ENCODE data around the gene RIN3. TPM values are rescaled to one million over a fixed set of nuclear protein-coding genes. Genes with fewer than 3 reads are reported as not detected.
"Not testable (repeated sequence)": the region's sequence is repeated elsewhere in the genome, so short reads cannot be mapped to it uniquely, and the experiment has no call there.

RIN3 gene
- total RNA-seq, 1 experiment from 2014 or later = 2.6 TPM

DNA sequence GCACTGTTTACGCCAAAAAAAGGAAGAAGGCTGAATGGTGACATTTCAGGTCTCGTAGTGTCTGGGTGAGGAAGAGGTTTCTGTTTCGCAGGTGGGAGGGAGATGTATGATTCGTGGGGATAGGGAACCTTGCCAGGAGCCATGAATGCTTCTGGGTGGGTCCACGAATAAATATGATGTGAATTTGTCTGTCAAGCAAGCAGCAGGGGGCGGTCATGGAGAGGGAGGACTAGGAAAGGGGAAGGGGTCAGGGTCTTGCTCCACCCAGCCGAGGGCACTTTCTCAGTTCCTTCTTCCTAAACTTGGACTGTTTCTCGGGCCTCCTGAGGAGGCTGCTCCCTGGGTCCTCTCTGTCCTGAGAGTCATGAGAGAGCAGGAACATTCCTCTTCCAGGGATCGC is 162.4 kb downstream of the RIN3 start:
- in situ Hi-C loops (cut with HindIII; ENCODE audit: low pct_unique_long_range_greater_than_20kb, low sequenced_read_pairs) = no loop called here
- DNase-seq (ENCODE audit: low read depth, low spot score) = no peak

GRCh38 chr14:92676403-92677086 is 163.0 kb downstream of the RIN3 start:
- in situ Hi-C loops (cut with HindIII; ENCODE audit: low pct_unique_long_range_greater_than_20kb, low sequenced_read_pairs) = no loop called here
- no peak for DNase-seq (ENCODE audit: low read depth, low spot score)

GRCh38 chr14:92677087-92677668 is 163.6 kb downstream of the RIN3 start:
- in situ Hi-C loops (cut with HindIII; ENCODE audit: low pct_unique_long_range_greater_than_20kb, low sequenced_read_pairs) = no loop called here
- no peak for DNase-seq (ENCODE audit: low read depth, low spot score)

- in situ Hi-C loops (cut with HindIII; ENCODE audit: low pct_unique_long_range_greater_than_20kb, low sequenced_read_pairs) = no loop called here
- no peak for DNase-seq (ENCODE audit: low read depth, low spot score)
Observed at GRCh38 chr14:92677955-92678354, 164.4 kb downstream of the RIN3 start.

- in situ Hi-C loops (cut with HindIII; ENCODE audit: low pct_unique_long_range_greater_than_20kb, low sequenced_read_pairs) = no loop called here
- DNase-seq (ENCODE audit: low read depth, low spot score) = no peak
Observed at GRCh38 chr14:92678766-92679165, 165.2 kb downstream of the RIN3 start.

GRCh38 chr14:92679246-92679645 is 165.7 kb downstream of the RIN3 start:
- no peak for DNase-seq (ENCODE audit: low read depth, low spot score)
- in situ Hi-C loops (cut with HindIII; ENCODE audit: low pct_unique_long_range_greater_than_20kb, low sequenced_read_pairs) = no loop called here

DNA sequence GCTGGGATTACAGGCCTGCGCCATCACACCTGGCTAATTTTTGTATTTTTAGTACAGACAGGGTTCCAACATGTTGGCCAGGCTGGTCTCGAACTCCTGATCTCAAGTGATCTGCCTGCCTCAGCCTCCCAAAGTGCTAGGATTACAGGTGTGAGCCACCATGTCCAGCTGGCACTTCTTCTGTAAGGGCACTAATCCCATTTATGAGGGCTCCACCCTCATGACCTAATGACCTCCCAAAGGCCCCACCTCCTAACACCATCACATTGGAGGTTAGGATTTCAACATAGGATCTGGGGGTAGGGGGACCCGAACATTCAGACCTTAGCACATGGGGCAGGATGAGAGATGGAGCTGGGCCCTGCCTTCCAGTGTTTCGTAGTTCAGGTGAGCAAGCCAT is 166.7 kb downstream of the RIN3 start:
- DNase-seq (ENCODE audit: low read depth, low spot score); in situ Hi-C loops (cut with HindIII; ENCODE audit: low pct_unique_long_range_greater_than_20kb, low sequenced_read_pairs): not testable (repeated sequence)

DNA sequence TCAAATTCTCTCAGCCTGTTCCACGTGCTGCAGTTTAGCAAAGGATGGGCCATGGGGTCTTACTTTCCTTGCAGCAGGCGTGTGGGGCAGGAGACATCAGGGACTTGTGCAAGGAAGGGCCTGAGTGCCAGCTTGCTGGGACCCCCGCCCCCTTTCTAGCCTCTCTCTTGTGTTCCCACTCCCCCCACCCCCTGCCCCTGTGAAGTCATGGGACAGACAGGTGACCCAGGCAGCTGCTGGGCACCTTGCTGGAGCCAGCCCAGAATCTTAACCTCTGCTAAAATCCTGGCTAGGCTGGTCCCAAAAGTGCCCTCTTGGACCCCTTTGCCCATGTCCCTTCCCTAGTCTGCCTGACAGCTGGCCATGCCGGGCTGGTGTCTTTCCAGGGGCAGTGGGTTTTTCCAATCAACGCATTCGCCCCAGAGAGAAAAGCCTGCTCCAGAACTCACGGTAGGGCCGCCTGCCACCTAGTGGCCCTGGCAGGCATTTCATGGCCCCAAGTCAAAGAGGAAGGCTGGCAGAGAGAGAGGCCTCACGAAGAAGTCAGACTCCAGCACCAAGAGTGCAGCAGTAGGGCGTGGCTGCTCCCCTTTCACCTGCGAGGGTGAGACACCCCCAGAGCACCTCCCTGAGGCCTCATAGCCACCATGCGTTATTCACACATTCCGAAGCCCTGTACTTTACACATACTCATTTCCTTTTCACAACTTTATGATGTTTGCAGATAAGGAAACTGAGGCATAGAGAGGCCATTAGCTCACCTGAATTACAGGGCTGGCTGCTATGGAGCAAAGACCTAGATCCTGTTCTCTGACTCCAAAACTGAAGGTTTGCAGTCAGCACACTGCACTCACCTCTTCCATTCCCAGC is 167.4 kb downstream of the RIN3 start:
- peak; percentile 82 for DNase-seq (ENCODE audit: low read depth, low spot score)
- in situ Hi-C loops (cut with HindIII; ENCODE audit: low pct_unique_long_range_greater_than_20kb, low sequenced_read_pairs) = no loop called here

GRCh38 chr14:92683041-92683440 is 169.5 kb downstream of the RIN3 start:
- no peak for DNase-seq (ENCODE audit: low read depth, low spot score)
- in situ Hi-C loops (cut with HindIII; ENCODE audit: low pct_unique_long_range_greater_than_20kb, low sequenced_read_pairs) = no loop called here

GRCh38 chr14:92684801-92685560 is 171.4 kb downstream of the RIN3 start:
- in situ Hi-C loops (cut with HindIII; ENCODE audit: low pct_unique_long_range_greater_than_20kb, low sequenced_read_pairs) = no loop called here
- no peak for DNase-seq (ENCODE audit: low read depth, low spot score)

DNA sequence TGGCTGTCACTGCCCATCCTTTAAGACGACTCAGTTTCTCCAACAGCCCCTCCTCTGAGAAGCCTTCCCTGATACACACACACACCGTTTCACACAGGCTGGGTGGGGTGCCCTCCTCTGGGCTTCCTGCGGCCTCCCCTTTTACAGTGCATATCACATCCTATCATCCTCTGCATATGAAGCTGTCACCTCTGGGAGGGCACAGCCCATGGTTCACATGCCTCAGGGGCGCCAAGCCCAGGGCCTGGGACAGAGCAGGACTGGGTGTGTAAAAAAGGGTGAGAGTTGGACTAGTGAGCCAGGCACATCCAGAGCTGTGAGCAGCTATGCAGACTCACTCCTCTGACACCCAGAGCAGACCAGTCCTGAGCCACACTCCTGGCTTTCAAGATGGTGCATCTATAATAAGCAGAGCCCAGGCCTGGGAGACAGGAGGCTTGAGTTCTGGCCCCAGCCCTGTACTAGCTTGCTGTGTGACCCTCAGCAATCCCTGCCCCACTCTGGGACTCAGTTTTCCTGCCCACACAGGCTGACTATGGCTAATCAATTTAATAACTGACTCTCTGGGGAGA is 172.3 kb downstream of the RIN3 start:
- in situ Hi-C loops (cut with HindIII; ENCODE audit: low pct_unique_long_range_greater_than_20kb, low sequenced_read_pairs) = no loop called here

GRCh38 chr14:92686411-92686899 is 172.9 kb downstream of the RIN3 start:
- in situ Hi-C loops (cut with HindIII; ENCODE audit: low pct_unique_long_range_greater_than_20kb, low sequenced_read_pairs) = no loop called here
- DNase-seq (ENCODE audit: low read depth, low spot score) = no peak

More for the DNA sequence above, 172.3 kb downstream of the RIN3 start:
- no peak for DNase-seq (ENCODE audit: low read depth, low spot score)

DNA sequence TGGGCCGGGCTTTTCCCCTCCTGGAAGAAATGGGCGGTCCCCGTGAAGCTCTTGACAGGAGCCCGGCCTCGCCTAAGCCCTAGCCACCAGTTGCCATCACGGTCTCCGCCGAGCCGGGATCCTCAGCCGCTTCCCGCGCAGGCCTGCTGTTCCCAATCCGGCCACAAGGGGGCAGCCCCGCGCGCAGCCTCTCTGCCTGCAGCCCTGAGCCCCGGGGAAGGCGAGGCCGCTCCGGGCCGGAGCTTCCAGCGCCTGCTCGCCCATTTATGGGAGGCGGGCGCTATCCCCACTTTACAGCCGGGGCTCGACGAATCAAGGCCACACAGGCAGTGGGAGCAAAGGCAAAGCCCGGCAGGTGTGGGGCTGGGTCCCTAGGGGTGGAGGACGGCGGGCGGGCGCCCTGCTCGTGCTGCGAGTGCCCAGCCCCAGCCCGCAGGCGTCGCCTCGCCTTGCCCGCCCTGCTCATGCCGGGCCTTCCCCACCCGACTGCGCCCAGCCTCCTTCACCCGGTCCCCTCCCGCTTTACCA is 173.4 kb downstream of the RIN3 start:
- in situ Hi-C loops (cut with HindIII; ENCODE audit: low pct_unique_long_range_greater_than_20kb, low sequenced_read_pairs) = no loop called here
- DNase-seq (ENCODE audit: low read depth, low spot score) = no peak

- in situ Hi-C loops (cut with HindIII; ENCODE audit: low pct_unique_long_range_greater_than_20kb, low sequenced_read_pairs) = no loop called here
- DNase-seq (ENCODE audit: low read depth, low spot score) = no peak
Observed at GRCh38 chr14:92687681-92688433, 174.3 kb downstream of the RIN3 start.

DNA sequence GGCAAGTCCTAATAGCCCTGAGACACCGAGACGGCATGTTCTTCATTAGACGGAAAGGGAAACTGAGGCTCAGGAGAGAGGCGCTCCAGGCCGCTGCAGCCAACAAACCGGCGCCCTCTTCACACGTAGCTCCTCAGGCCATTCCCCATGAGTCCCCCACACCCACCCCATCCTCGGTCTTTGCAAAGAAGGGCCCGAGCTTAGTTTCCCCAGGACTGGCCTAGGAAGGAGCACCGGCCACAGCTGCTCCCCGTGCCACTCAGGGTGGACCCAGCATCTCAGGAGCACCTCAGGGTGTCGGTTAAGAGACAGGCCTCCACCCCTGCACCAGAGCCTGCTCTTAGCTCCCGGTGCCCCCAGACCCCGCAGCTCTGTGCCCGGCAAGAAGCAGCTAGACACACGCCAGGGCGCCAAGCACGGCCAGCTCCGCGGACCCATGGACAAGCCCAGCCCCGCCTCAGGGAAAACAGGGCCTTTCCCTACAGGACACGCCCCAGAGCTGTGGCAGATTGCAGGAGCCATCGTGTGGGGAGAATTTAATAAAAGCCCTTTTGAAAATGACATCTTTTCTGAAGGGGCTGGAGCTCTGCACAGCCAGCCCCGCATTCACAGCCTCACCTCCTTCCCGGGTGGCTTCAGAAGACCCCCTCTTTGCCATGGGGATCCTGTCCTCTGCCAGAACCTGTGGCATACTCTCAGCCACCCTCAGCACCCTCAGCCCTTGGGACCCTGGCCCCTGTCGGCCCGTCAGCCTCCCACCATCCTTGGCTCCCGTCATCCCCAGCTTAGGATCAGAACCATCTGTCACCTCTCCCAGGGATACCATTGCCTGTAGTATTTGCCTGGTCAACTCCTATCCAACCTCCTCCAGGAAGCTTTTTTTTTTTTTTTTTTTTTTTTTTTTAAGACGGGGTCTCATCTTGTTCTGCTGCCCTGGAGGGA is 175.1 kb downstream of the RIN3 start:
- DNase-seq (ENCODE audit: low read depth, low spot score) = no peak
- in situ Hi-C loops (cut with HindIII; ENCODE audit: low pct_unique_long_range_greater_than_20kb, low sequenced_read_pairs) = no loop called here
